Measurements from ENCODE around the gene LRMDA.

GRCh38 chr10:76291175-76291574, 859.8 kb downstream of the LRMDA start:
- TF ChIP-seq CTCF (IDR thresholded peaks at IDR 0.05; ENCODE audit: extremely low read depth in 1 of 2, insufficient read depth in 1 of 2, low read depth in 1 of 2, low read length in 2 of 2) (no peak), EZH2 (IDR thresholded peaks at IDR 0.05; ENCODE audit: borderline replicate concordance, low read depth, low read length, severe bottlenecking) (no peak), MYC (IDR thresholded peaks at IDR 0.05; ENCODE audit: low read depth, low read length) (no peak), POLR2AphosphoS5 (IDR thresholded peaks at IDR 0.05; ENCODE audit: insufficient read depth, low read depth, low read length) (no peak)
